Measurements from ENCODE around the gene ANKRD11. TPM values are rescaled to one million over a fixed set of nuclear protein-coding genes. Genes with fewer than 3 reads are reported as not detected.

ANKRD11 gene
- total RNA-seq, 2 experiments from 2014 or later, result 184 to 235 TPM

- Mint-ChIP-seq H3K27ac (no peak overlapping the region), H3K4me3 (no peak overlapping the region), H3K27me3 (no peaks in the 10 kb centered on the region), H3K36me3 (peaks cover 8% of the 10 kb centered on the region), H3K4me1 (peaks cover 2% of the 10 kb centered on the region), H3K9me3 (ENCODE audit: low read depth) (no peaks in the 10 kb centered on the region)
- ATAC-seq (no peak), DNase-seq (no peak)
- CTCF ChIA-PET, result interaction anchor here (1.0 to 1.7 kb wide), 6 partner anchors 15 to 74 kb away, joined by 3 to 11 read pairs (median 4); no protein-coding TSS in a partner anchor
Measured at GRCh38 chr16:89287777-89288576, 202.4 kb downstream of the ANKRD11 start.

DNA sequence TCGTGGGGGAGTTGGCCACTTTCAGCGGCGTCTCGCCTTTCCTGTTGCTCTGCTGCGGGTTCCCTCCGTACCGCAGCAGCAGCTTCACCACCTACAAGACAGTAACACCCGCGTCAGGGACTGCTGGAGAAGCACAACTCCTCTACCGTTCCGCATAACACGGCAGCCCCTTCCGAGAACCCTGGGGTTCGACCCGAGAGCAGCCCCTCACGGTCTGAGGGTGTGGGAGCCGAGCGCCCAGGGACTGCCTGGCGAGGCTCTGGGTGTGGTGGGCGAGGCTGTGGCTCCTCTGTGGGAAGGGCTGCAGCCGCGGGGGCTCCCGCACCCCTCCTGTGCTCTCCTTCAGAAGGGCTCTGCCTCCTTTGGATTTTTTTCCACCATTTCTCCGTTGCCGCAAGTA is 204.3 kb downstream of the ANKRD11 start:
- no peaks in the 10 kb centered on the region for H3K9me3 Mint-ChIP-seq (ENCODE audit: low read depth)
- peaks cover 2% of the 10 kb centered on the region for H3K4me1 Mint-ChIP-seq
- ATAC-seq (no peak), DNase-seq (no peak)
- peaks cover 8% of the 10 kb centered on the region for H3K36me3 Mint-ChIP-seq
- no peak overlapping the region for H3K27ac Mint-ChIP-seq
- CTCF ChIA-PET, result no interaction called here
- H3K4me3 Mint-ChIP-seq, result no peak overlapping the region
- H3K27me3 Mint-ChIP-seq, result no peaks in the 10 kb centered on the region

DNA sequence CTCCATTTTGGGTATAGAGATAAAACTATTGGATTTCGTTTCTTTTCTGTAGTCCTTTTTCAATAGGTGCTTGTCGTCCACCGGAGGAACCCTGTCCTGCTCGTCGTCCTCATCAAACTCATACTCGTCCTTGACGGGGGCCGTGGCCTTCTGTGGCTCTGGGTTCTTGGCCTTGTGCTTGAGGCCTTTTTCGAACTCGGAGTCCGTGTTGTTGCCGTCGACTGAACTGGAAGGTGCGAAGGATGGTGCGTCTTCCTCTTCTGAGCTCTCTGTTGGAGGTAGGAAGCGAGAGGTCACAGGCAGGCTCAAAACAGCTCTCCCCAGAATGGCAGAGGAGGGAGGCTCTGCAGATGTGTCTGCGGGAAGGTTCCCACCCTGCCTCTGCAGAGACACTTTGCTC is 205.0 kb downstream of the ANKRD11 start:
- Mint-ChIP-seq H3K9me3 (ENCODE audit: low read depth) (no peaks in the 10 kb centered on the region), H3K27me3 (no peaks in the 10 kb centered on the region), H3K27ac (no peak overlapping the region), H3K36me3 (peaks cover 8% of the 10 kb centered on the region), H3K4me1 (peaks cover 2% of the 10 kb centered on the region), H3K4me3 (no peak overlapping the region)
- CTCF ChIA-PET, result no interaction called here
- DNase-seq (no peak), ATAC-seq (no peak)

GRCh38 chr16:89283449-89283848 is 206.9 kb downstream of the ANKRD11 start:
- no peaks in the 10 kb centered on the region for H3K27me3 Mint-ChIP-seq
- H3K27ac Mint-ChIP-seq, result no peak overlapping the region
- H3K36me3 Mint-ChIP-seq, result peaks cover 8% of the 10 kb centered on the region
- H3K4me3 Mint-ChIP-seq, result no peak overlapping the region
- no peaks in the 10 kb centered on the region for H3K9me3 Mint-ChIP-seq (ENCODE audit: low read depth)
- DNase-seq, result no peak
- ATAC-seq, result no peak
- no peaks in the 10 kb centered on the region for H3K4me1 Mint-ChIP-seq
- CTCF ChIA-PET, result no interaction called here

GRCh38 chr16:89282523-89282922 is 207.8 kb downstream of the ANKRD11 start:
- Mint-ChIP-seq H3K27ac (no peak overlapping the region), H3K9me3 (ENCODE audit: low read depth) (no peaks in the 10 kb centered on the region), H3K27me3 (no peaks in the 10 kb centered on the region), H3K36me3 (peaks cover 7% of the 10 kb centered on the region), H3K4me1 (no peaks in the 10 kb centered on the region), H3K4me3 (no peak overlapping the region)
- ATAC-seq (no peak), DNase-seq (no peak)
- CTCF ChIA-PET, result no interaction called here

GRCh38 chr16:89281829-89282228 is 208.5 kb downstream of the ANKRD11 start:
- CTCF ChIA-PET, result no interaction called here
- Mint-ChIP-seq H3K4me3 (no peak overlapping the region), H3K9me3 (ENCODE audit: low read depth) (no peaks in the 10 kb centered on the region), H3K36me3 (peaks cover 6% of the 10 kb centered on the region), H3K27ac (no peak overlapping the region), H3K4me1 (no peaks in the 10 kb centered on the region), H3K27me3 (no peaks in the 10 kb centered on the region)
- DNase-seq (no peak), ATAC-seq (no peak)

- H3K27me3 Mint-ChIP-seq, result no peaks in the 10 kb centered on the region
- CTCF ChIA-PET, result interaction anchor here (1.1 kb wide), 2 partner anchors 8 to 17 kb away, joined by 3 read pairs; no protein-coding TSS in a partner anchor
- H3K4me3 Mint-ChIP-seq, result no peak overlapping the region
- H3K4me1 Mint-ChIP-seq, result no peaks in the 10 kb centered on the region
- ATAC-seq, result no peak
- no peak for DNase-seq
- H3K36me3 Mint-ChIP-seq, result peaks cover 4% of the 10 kb centered on the region
- H3K27ac Mint-ChIP-seq, result no peak overlapping the region
- H3K9me3 Mint-ChIP-seq (ENCODE audit: low read depth), result no peaks in the 10 kb centered on the region
Measured at GRCh38 chr16:89281189-89281577, 209.2 kb downstream of the ANKRD11 start.

DNA sequence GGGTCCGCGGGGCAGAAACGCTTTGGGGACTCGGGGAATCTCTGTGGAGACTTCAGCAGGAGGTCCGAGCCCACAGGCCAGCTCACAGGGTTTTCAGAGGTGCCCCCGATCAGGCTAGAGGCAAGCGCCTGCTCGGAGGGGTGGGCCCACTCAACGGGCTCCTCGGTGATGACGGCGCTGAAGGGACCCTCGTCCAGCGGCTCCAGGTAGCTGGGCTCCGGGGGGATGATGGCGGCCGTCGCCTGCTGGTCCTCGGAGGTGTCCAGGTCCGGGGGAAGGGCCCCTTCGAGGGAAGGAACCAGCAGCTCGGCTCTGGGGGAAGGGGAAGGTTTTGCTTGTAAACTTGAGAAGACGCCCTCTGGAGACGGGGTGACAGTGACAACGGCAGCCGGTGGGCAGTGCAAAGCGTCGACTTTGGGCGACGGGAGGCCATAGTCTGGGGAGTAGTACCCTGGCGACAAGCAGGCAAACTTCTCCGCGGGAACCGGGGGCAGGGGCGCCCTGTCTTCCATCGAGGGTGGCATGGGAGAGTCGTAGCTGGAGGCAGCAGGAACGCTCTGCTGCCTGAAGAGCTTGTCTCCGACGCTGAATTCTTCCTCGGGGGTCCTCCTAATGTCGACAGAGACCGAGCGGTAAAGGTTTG is 209.7 kb downstream of the ANKRD11 start:
- DNase-seq (no peak), ATAC-seq (no peak)
- Mint-ChIP-seq H3K27me3 (no peaks in the 10 kb centered on the region), H3K27ac (no peak overlapping the region), H3K4me3 (no peak overlapping the region), H3K4me1 (no peaks in the 10 kb centered on the region), H3K36me3 (peaks cover 4% of the 10 kb centered on the region), H3K9me3 (ENCODE audit: low read depth) (no peaks in the 10 kb centered on the region)
- CTCF ChIA-PET, result interaction anchor here (1.1 kb wide), 2 partner anchors 8 to 17 kb away, joined by 3 read pairs; no protein-coding TSS in a partner anchor

DNA sequence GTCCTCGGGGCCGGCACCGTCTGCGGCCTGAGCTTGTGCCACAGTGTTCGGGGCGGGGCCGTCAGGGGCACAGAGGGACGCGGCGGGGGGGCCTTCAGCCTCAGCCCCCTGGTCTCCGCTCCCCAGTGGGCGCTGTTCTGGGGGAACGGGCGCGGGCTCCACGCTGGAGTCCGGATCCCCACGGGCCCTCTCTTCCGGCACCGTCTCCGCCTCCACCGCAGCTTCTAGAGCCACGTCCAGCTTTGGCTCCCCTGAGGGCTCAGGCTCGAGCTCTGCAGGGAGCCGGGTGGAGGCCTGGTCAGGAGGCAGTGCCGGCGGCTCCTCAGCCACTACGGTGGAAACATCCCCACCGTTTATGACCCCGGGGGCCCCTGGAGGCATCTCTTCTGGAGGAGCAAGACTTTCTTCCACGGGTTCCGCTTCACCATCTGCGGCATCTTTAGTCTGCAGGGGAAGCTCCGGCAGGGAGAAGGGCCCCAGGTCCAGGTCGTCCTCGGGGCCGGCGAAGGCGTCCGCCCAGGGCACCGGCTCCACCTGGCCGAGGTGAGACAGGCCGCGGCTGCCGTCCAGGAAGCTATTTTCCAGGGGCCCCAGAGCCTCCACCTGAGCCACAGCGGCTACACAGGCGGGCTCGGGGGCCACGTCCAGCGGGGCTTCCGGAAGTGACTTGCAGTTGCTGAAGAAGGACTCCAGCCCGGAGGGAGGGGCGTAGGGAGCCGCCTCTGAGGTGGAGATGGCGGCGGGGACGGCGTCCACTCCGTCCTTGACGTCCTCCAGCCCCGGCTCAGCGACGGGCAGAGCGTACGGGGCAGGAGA is 210.5 kb downstream of the ANKRD11 start:
- DNase-seq (no peak), ATAC-seq (no peak)
- Mint-ChIP-seq H3K9me3 (ENCODE audit: low read depth) (no peaks in the 10 kb centered on the region), H3K27me3 (no peaks in the 10 kb centered on the region), H3K4me3 (no peak overlapping the region), H3K27ac (no peak overlapping the region), H3K4me1 (no peaks in the 10 kb centered on the region), H3K36me3 (peaks cover 8% of the 10 kb centered on the region)
- CTCF ChIA-PET, result interaction anchor here (1.1 kb wide), 2 partner anchors 9 to 18 kb away, joined by 3 read pairs; no protein-coding TSS in a partner anchor

GRCh38 chr16:89278441-89279240 is 211.7 kb downstream of the ANKRD11 start:
- Mint-ChIP-seq H3K4me3 (no peak overlapping the region), H3K9me3 (ENCODE audit: low read depth) (no peaks in the 10 kb centered on the region), H3K27me3 (no peaks in the 10 kb centered on the region), H3K4me1 (no peaks in the 10 kb centered on the region), H3K36me3 (peaks cover 10% of the 10 kb centered on the region), H3K27ac (no peak overlapping the region)
- CTCF ChIA-PET, result no interaction called here
- no peak for DNase-seq
- ATAC-seq, result no peak

DNA sequence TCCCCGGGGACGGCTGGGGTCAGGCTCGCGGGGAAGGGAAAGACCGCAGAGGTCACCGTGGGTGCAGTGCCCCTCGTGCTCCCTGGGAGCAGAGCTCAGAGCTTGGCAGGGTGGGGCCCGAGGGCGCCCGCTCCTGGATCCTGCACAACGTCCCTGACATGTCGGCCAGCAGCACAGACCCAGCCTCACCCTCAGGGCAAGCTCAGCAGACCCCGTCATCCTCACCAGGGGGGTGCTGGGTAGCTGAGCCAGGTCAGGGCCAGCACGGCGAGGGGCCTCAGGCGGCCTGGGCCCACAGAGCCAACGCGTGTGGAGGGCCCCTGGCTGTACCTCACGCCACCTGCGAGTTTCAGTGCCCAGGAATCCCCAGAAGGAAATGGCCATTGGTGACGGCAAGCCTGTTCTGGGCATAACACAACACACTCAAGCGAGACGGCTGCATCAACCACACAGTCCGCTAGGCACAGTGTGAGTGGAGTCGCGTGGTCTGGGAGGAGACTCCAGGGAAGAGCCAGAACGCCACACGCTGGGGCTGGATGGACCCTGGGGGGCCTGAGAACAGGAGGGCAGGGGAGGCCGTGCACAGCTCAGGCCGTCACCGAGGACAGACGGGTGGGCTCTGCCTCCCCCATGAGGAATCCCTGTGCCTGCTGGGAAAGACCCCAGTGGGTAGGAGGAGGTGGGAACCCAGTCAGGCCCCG is 212.6 kb downstream of the ANKRD11 start:
- Mint-ChIP-seq H3K4me3 (no peak overlapping the region), H3K36me3 (peaks cover 18% of the 10 kb centered on the region), H3K27me3 (no peaks in the 10 kb centered on the region), H3K9me3 (ENCODE audit: low read depth) (no peaks in the 10 kb centered on the region), H3K4me1 (no peaks in the 10 kb centered on the region), H3K27ac (no peak overlapping the region)
- CTCF ChIA-PET, result no interaction called here
- DNase-seq, result no peak
- ATAC-seq, result no peak

- DNase-seq (no peak), ATAC-seq (no peak)
- no peak overlapping the region for H3K4me3 Mint-ChIP-seq
- H3K36me3 Mint-ChIP-seq, result peaks cover 23% of the 10 kb centered on the region
- no peaks in the 10 kb centered on the region for H3K27me3 Mint-ChIP-seq
- no peak overlapping the region for H3K27ac Mint-ChIP-seq
- CTCF ChIA-PET, result no interaction called here
- no peaks in the 10 kb centered on the region for H3K4me1 Mint-ChIP-seq
- no peaks in the 10 kb centered on the region for H3K9me3 Mint-ChIP-seq (ENCODE audit: low read depth)
Measured at GRCh38 chr16:89277049-89277448, 213.3 kb downstream of the ANKRD11 start.
